Measurements from ENCODE around the gene RBM48.
"Not testable (repeated sequence)": the region's sequence is repeated elsewhere in the genome, so short reads cannot be mapped to it uniquely, and the experiment has no call there.

- TF ChIP-seq GTF2F1 (IDR thresholded peaks at IDR 0.05; ENCODE audit: borderline replicate concordance, low read depth, low read length); TAF1 (IDR thresholded peaks at IDR 0.05; ENCODE audit: low read depth, low read length); EZH2 (IDR thresholded peaks at IDR 0.05; ENCODE audit: low read depth, low read length, severe bottlenecking); CTCF (IDR thresholded peaks at IDR 0.05; ENCODE audit: control extremely low read depth in 1 of 3, insufficient read depth in 1 of 3, low read depth in 1 of 3, low read length in 3 of 3); POLR2A (IDR thresholded peaks at IDR 0.05; ENCODE audit: control extremely low read depth in 1 of 2, low read depth in 2 of 2, low read length in 2 of 2); RAD21 (IDR thresholded peaks at IDR 0.05 in 1 of 2, conservative IDR thresholded peaks at IDR 0.05 in 1 of 2; ENCODE audit: low read depth in 2 of 2, low read length in 2 of 2); MAFK (IDR thresholded peaks at IDR 0.05; ENCODE audit: low read depth, low read length); KDM4A (IDR thresholded peaks at IDR 0.05; ENCODE audit: low read depth, low read length, severe bottlenecking); EGR1 (IDR thresholded peaks at IDR 0.05; ENCODE audit: borderline replicate concordance, low read depth, low read length): not testable (repeated sequence)
Observed at GRCh38 chr7:92483624-92484023, 45.0 kb upstream of the RBM48 start.

Data from H1 (cell line).